MM.1S (cell line): ENCODE data around the gene HS3ST1.

Source experiments
- EZH2 ChIP-seq: fragments of 300-600 bp; sonication (generic); optimal IDR thresholded peaks from 2 replicates; pipeline ENCODE3; 2017; ENCODE audit warnings: low read depth, mild to moderate bottlenecking, antibody characterized with exemption, low read length, mixed read lengths
- EZH2phosphoT487 ChIP-seq: fragments of 300-600 bp; sonication (generic); IDR thresholded peaks from 2 replicates; pipeline ENCODE4 v1.6.1; 2018; ENCODE audit warnings: antibody characterized with exemption, low read length
- TF ChIP-seq, protein P1 (sequence below): fragments of 300-600 bp; sonication (generic); IDR thresholded peaks from 2 replicates; pipeline ENCODE4 v1.5.1; 2016; ENCODE audit warnings: antibody characterized with exemption, low read length, mixed read lengths

DNA sequence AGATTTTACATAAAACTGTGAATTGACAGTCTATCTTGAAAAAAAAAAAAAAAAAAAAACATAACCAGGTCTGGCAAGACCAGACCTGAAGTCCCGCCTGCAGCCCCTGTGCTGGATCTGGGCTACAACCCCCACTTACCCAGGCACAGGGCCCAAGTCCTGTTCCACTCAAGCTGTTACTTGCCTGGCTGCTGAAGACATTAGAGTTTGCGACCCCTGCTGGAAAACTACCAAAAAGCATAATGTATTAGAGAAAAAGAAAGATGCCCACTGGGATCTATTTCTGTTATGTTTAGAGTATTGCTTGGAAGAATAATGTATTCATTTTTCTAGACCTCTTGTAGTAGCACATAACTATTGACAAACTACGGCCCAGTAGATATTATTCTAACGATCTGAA, 4.7 kb downstream of the HS3ST1 start:
- TF ChIP-seq, protein P1, sequence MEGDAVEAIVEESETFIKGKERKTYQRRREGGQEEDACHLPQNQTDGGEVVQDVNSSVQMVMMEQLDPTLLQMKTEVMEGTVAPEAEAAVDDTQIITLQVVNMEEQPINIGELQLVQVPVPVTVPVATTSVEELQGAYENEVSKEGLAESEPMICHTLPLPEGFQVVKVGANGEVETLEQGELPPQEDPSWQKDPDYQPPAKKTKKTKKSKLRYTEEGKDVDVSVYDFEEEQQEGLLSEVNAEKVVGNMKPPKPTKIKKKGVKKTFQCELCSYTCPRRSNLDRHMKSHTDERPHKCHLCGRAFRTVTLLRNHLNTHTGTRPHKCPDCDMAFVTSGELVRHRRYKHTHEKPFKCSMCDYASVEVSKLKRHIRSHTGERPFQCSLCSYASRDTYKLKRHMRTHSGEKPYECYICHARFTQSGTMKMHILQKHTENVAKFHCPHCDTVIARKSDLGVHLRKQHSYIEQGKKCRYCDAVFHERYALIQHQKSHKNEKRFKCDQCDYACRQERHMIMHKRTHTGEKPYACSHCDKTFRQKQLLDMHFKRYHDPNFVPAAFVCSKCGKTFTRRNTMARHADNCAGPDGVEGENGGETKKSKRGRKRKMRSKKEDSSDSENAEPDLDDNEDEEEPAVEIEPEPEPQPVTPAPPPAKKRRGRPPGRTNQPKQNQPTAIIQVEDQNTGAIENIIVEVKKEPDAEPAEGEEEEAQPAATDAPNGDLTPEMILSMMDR: peak; percentile 67
- TF ChIP-seq EZH2 (no peak), EZH2phosphoT487 (no peak)
